ENCODE data around the gene MNX1. TPM values are rescaled to one million over a fixed set of nuclear protein-coding genes. Genes with fewer than 3 reads are reported as not detected.

The MNX1 gene
- polyA plus RNA-seq, 1 donor from 2014 or later: not detected

- H3F3A ChIP-seq (ENCODE audit: insufficient read depth, low read length, poor library complexity, severe bottlenecking): no peaks in the 10 kb centered on the region
- H3K4me3 ChIP-seq (ENCODE audit: low read length): no peak overlapping the region
- TF ChIP-seq RAD21 (conservative IDR thresholded peaks at IDR 0.05): no peak
- TF ChIP-seq EZH2 (IDR thresholded peaks at IDR 0.05; ENCODE audit: borderline replicate concordance, insufficient read depth, low read length, poor library complexity, severe bottlenecking): no peak
- TF ChIP-seq POLR2AphosphoS5 (IDR thresholded peaks at IDR 0.05): no peak
- peaks cover 27% of the 10 kb centered on the region for H3K27me3 ChIP-seq (ENCODE audit: insufficient read depth, low read depth, low read length)
- no peaks in the 10 kb centered on the region for H3K9me2 ChIP-seq (ENCODE audit: insufficient read depth, low read length)
- no peak overlapping the region for H3K9ac ChIP-seq (ENCODE audit: low read length)
- H3K27ac ChIP-seq (ENCODE audit: low read length): no peak overlapping the region
- H3K79me2 ChIP-seq (replicated peaks; ENCODE audit: insufficient read depth, low read length): no peaks in the 10 kb centered on the region
- H2AFZ ChIP-seq (ENCODE audit: low read depth, low read length): no peak overlapping the region
- H3K36me3 ChIP-seq (ENCODE audit: insufficient read depth, low read length): no peaks in the 10 kb centered on the region
- no peak overlapping the region for H3K4me2 ChIP-seq (ENCODE audit: low read length)
- no peaks in the 10 kb centered on the region for H3K9me3 ChIP-seq (ENCODE audit: low read length)
- no peaks in the 10 kb centered on the region for H4K20me1 ChIP-seq (ENCODE audit: insufficient read depth)
Measured at GRCh38 chr7:156993925-156994235, 16.6 kb downstream of the MNX1 start.

GRCh38 chr7:156993021-156993924 lies 17.2 kb downstream of the MNX1 start:
- no peak for TF ChIP-seq EP300 (conservative IDR thresholded peaks at IDR 0.05; ENCODE audit: poor library complexity, severe bottlenecking)
- H3K27me3 ChIP-seq (ENCODE audit: insufficient read depth, low read depth, low read length): peaks cover 21% of the 10 kb centered on the region

GRCh38 chr7:156989766-156990535 lies 20.5 kb downstream of the MNX1 start:
- H3K9me3 ChIP-seq (ENCODE audit: low read length): no peaks in the 10 kb centered on the region
- no peak overlapping the region for H3K9ac ChIP-seq (ENCODE audit: low read length)
- no peak overlapping the region for H3K4me3 ChIP-seq (ENCODE audit: low read length)
- TF ChIP-seq EZH2 (IDR thresholded peaks at IDR 0.05; ENCODE audit: borderline replicate concordance, insufficient read depth, low read length, poor library complexity, severe bottlenecking): no peak
- no peak for TF ChIP-seq MXI1 (conservative IDR thresholded peaks at IDR 0.05; ENCODE audit: poor library complexity, severe bottlenecking)
- no peak for TF ChIP-seq TAF1 (IDR thresholded peaks at IDR 0.05; ENCODE audit: low read depth)
- no peak for TF ChIP-seq CTCF (IDR thresholded peaks at IDR 0.05; ENCODE audit: poor library complexity, severe bottlenecking)
- TF ChIP-seq POLR2AphosphoS5 (IDR thresholded peaks at IDR 0.05): no peak
- no peak for TF ChIP-seq RAD21 (conservative IDR thresholded peaks at IDR 0.05)
- TF ChIP-seq REST (IDR thresholded peaks at IDR 0.05; ENCODE audit: borderline replicate concordance): no peak
- H3K9me2 ChIP-seq (ENCODE audit: insufficient read depth, low read length): no peaks in the 10 kb centered on the region
- no peaks in the 10 kb centered on the region for H3K36me3 ChIP-seq (ENCODE audit: insufficient read depth, low read length)
- no peaks in the 10 kb centered on the region for H3F3A ChIP-seq (ENCODE audit: insufficient read depth, low read length, poor library complexity, severe bottlenecking)
- H3K4me2 ChIP-seq (ENCODE audit: low read length): no peak overlapping the region
- H4K20me1 ChIP-seq (ENCODE audit: insufficient read depth): no peaks in the 10 kb centered on the region
- no peak overlapping the region for H2AFZ ChIP-seq (ENCODE audit: low read depth, low read length)
- H3K27ac ChIP-seq (ENCODE audit: low read length): no peak overlapping the region
- no peaks in the 10 kb centered on the region for H3K27me3 ChIP-seq (ENCODE audit: insufficient read depth, low read depth, low read length)
- no peaks in the 10 kb centered on the region for H3K79me2 ChIP-seq (replicated peaks; ENCODE audit: insufficient read depth, low read length)

More at GRCh38 chr7:156993021-156993924, 17.2 kb downstream of the MNX1 start:
- H3F3A ChIP-seq (ENCODE audit: insufficient read depth, low read length, poor library complexity, severe bottlenecking): no peaks in the 10 kb centered on the region
- no peak overlapping the region for H3K9ac ChIP-seq (ENCODE audit: low read length)
- no peak overlapping the region for H3K4me2 ChIP-seq (ENCODE audit: low read length)
- no peak overlapping the region for H3K27ac ChIP-seq (ENCODE audit: low read length)
- H3K4me3 ChIP-seq (ENCODE audit: low read length): no peak overlapping the region
- no peaks in the 10 kb centered on the region for H3K9me2 ChIP-seq (ENCODE audit: insufficient read depth, low read length)
- no peaks in the 10 kb centered on the region for H3K36me3 ChIP-seq (ENCODE audit: insufficient read depth, low read length)
- H3K79me2 ChIP-seq (replicated peaks; ENCODE audit: insufficient read depth, low read length): no peaks in the 10 kb centered on the region
- H4K20me1 ChIP-seq (ENCODE audit: insufficient read depth): no peaks in the 10 kb centered on the region
- no peaks in the 10 kb centered on the region for H3K9me3 ChIP-seq (ENCODE audit: low read length)
- H2AFZ ChIP-seq (ENCODE audit: low read depth, low read length): no peak overlapping the region

All from neural cell (in vitro differentiated cells).